GM12801 (cell line): ENCODE measurements around the gene KRTAP10-8.
"Not testable (repeated sequence)": the region's sequence is repeated elsewhere in the genome, so short reads cannot be mapped to it uniquely, and the experiment has no call there.

Experiments used
- TF ChIP-seq, protein P1 (sequence below): IDR thresholded peaks from one replicate; pipeline ENCODE4 v1.5.1; 2011; ENCODE audit warnings: control low read depth; ENCODE audit not compliant: insufficient read length; ENCODE audit errors: extremely low read depth

The KRTAP10-8 gene

DNA sequence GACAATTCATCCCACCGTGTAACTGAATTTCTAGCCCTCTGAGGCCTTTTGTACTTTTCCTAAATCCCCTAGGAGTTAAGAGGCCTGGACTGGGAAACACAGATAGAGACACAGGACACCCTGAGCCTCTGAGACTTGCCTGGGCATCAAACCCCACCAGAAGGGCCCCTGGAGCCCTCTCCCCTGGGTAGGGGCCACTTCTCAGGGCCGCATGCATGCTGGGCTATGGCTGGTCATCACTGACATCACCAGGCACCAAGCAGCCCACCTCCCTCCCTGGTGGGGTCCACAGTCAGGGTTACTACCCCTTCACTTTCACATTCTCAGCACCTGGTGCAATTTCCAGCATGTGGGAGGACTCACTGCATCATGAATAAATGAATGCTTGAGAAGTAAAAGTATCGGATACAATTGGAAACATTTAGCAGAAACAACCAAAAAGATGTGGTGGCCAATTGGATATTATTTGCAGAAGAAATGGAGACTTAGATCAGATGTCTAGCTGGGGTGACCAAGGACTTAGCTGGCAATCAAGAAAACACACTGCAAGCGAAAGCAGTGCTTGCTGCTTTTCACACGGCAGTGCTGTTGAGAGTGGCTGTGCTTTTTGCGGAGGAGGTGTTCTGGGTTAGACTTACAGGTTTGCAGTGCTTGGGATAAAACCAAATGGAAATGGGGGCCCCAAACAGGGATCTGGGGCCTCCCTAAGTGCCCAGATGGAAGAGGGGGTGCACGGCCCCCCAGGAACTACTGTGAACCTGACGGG lies 12.4 kb upstream of the KRTAP10-8 start:
- TF ChIP-seq, protein P1, sequence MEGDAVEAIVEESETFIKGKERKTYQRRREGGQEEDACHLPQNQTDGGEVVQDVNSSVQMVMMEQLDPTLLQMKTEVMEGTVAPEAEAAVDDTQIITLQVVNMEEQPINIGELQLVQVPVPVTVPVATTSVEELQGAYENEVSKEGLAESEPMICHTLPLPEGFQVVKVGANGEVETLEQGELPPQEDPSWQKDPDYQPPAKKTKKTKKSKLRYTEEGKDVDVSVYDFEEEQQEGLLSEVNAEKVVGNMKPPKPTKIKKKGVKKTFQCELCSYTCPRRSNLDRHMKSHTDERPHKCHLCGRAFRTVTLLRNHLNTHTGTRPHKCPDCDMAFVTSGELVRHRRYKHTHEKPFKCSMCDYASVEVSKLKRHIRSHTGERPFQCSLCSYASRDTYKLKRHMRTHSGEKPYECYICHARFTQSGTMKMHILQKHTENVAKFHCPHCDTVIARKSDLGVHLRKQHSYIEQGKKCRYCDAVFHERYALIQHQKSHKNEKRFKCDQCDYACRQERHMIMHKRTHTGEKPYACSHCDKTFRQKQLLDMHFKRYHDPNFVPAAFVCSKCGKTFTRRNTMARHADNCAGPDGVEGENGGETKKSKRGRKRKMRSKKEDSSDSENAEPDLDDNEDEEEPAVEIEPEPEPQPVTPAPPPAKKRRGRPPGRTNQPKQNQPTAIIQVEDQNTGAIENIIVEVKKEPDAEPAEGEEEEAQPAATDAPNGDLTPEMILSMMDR: no peak

DNA sequence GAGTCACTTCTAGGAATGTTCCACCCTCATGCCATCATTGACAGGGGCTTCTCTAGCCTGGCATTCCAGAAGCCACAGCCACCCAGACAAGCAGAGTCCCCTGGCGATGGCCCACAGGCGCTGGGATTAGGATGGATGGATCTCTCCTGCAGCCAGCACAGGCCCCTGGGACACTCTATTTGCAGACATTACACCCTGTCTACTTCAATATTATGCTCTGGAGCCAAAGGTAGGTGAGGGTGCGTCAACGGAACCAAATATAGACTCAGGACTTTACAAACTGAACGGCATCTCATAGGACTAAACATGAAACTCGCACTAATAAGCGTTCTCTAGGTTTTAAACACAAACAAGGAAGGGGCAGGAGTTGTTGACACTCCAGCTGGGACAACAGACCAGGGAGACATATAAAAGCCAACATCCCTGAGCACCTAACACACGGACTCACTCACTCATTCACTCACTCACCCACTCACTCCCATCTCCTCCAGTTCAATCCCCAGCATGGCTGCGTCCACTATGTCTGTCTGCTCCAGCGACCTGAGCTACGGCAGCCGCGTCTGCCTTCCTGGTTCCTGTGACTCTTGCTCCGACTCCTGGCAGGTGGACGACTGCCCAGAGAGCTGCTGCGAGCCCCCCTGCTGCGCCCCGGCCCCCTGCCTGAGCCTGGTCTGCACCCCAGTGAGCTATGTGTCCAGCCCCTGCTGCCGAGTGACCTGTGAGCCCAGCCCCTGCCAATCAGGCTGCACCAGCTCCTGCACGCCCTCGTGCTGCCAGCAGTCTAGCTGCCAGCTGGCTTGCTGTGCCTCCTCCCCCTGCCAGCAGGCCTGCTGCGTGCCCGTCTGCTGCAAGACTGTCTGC lies 11.5 kb upstream of the KRTAP10-8 start, which contains the start of gene KRTAP10-7:
Gene KRTAP10-7, plus strand, starts transcription at position 480 of the 861 bp plus-strand sequence. Its CDS starts 25 bp downstream, at position 505.
- TF ChIP-seq, protein P1: not testable (repeated sequence)

DNA sequence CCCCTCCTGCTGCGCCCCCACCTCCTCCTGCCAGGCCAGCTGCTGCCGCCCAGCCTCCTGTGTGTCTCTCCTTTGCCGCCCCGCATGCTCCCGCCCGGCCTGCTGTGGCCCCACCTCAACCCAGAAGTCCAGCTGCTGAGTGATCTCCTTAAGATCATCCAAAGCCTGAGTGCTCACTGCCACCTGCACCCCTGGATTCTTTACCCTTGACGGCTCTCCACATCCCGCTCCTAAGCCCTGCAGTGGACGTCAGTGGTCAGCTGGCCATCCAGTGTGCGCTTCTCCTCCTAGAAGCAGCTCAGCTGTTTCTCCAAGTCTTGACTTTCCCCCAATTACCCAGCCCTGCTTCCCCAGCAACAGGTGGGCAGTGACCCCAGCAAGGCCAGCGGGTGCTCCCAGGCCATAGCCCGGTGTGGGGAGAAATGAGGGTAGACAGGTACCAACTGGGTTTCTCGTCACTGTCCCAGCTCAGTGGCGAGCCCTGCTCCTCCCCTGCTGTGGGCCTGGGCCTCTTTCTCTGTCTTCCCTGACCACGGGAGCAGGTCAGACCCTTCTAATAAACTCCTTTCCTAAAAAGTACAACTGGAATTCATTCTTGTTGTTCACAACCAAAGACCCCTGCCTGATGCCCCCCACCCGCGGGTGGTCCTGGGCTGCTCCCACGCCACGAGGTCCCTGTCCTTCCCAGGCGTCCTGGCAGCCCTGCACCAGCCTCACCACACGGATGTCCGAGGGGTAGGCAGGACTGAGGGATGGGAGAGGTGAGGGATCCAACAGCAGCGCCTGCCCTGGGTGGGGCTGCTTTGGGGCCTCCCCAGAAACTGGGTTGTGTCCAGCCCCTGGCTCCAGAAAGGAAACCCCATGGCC lies 10.1 kb upstream of the KRTAP10-8 start:
- TF ChIP-seq, protein P1: no peak

DNA sequence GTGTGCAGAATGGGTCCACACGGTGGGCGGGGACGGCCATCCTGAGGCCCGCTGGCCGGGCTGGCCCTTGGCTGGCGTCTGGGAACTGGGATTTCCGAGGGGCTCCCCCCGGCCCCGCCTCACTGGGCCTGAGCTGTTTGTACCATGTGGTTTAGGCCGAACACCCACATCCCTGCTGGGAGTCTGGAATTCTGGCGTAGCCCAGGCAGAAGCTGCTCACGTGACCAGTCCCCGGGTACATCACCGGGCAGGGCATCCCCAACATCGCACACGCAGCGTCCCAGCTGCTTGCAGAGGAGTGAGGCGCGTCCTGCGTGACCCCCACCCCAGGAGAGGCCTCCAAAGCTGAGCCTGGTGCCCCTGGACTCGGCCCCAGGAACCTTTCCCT lies 9.4 kb upstream of the KRTAP10-8 start:
- TF ChIP-seq, protein P1: no peak

DNA sequence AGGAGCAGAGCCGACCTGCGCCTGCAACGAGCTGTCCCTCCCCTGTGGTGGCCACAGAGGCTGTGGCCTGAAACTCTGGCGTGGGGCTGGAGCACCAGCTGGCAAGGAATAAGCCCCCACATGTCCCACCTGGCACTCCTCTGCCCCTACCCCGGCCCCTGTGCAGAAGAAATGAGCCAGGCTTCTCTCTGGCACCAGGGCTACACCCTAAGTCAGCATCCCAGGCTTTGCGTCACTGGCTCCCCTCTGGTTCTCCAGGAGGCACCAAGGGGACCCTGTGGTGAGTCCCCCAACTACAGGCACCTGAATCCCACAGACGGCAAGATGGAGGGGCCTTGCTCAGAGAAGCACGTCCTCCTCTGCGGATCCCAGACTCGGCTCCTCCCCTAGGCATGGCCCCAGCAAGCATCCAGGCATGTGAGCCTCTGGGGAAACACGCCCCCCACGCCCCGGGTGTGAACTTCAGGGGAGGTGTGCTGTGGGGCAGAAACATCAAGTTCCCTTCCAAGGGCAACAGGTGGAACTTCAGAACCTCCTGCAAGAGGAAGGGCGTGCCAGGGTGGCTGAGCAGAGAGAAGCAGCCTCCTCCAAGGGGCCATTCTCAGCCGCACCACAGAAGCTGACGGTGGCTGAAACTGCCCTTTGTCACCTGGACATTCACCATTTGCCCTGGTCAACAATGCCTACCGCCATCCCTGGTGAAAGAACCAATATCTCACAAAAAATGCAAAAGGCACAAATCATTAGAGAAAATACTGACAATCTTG lies 8.6 kb upstream of the KRTAP10-8 start:
- TF ChIP-seq, protein P1: no peak

DNA sequence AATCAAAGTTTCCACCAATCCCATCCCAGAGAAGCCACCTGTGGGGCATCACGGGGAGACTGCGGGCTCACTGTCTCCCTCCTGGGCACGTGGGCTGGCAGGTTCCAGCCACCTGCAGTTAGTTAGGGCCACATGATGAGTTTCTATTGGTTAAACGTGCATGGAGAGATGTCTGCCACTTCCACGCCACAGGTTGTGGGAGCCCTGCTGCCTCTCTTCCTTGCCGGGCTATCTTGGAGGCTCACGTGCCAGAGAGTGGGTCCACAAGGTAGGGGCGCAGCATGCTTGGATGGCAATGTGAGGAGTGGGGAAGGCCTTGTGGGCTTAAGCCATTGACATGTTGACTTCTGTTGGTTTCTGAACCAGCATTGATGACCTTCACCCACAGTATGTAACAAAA lies 8.0 kb upstream of the KRTAP10-8 start:
- TF ChIP-seq, protein P1: no peak
